ENCODE data around the gene SYTL3. TPM values are rescaled to one million over a fixed set of nuclear protein-coding genes. Genes with fewer than 3 reads are reported as not detected.
"Not testable (repeated sequence)": the region's sequence is repeated elsewhere in the genome, so short reads cannot be mapped to it uniquely, and the experiment has no call there.

SYTL3 gene
- total RNA-seq, 1 experiment from 2014 or later, result 0.86 TPM

DNA sequence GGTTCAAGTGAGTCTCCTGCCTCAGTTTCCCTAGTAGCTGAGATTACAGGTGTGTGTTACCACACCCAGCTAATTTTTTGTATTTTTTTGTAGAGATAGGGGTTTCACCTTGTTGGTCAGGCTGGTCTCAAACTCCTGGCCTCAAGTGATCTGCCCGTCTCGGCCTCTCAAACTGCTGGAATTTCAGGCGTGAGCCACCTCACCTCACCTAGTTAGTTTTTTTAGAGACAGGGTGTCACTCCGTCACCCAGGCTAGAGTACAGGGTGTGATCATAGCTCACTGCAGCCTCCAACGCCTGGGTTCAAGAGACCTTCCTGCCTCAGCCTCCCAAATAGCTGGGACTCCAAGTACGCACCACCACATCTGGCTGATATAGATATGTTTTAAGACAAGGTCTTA is 22.9 kb downstream of the SYTL3 start:
- Mint-ChIP-seq H3K9me3 (ENCODE audit: unreplicated experiment) (no peaks in the 10 kb centered on the region), H3K36me3 (ENCODE audit: insufficient read depth, unreplicated experiment) (no peaks in the 10 kb centered on the region), H3K27me3 (ENCODE audit: insufficient read depth, unreplicated experiment) (no peaks in the 10 kb centered on the region), H3K4me3 (ENCODE audit: unreplicated experiment) (no peak overlapping the region), H3K4me1 (ENCODE audit: low read depth, unreplicated experiment) (no peaks in the 10 kb centered on the region), H3K27ac (ENCODE audit: unreplicated experiment) (no peak overlapping the region)
- ChIA-PET POLR2A (no interaction called here), CTCF (interaction anchor here (0.6 kb wide), 1 partner anchor 12 kb away, joined by 4 read pairs; no protein-coding TSS in a partner anchor)
- H3K4me1 ChIP-seq, result no peaks in the 10 kb centered on the region
- no peak for DNase-seq
- H3K27me3 ChIP-seq (replicated peaks; ENCODE audit: control insufficient read depth, insufficient read depth, low read length), result no peaks in the 10 kb centered on the region
- no peak overlapping the region for H3K4me3 ChIP-seq (ENCODE audit: low read depth, low read length)
- intact Hi-C loops (cut with micrococcal nuclease; ENCODE audit: unreplicated experiment), result no loop called here
- BruUV-seq (replicated peaks), result no TSS peak
- no peaks in the 10 kb centered on the region for H3K36me3 ChIP-seq (ENCODE audit: control insufficient read depth, insufficient read depth, low read length)
- TF ChIP-seq CTCF (IDR thresholded peaks at IDR 0.05; ENCODE audit: insufficient read depth in 1 of 2, low read depth in 1 of 2, low read length in 1 of 2, severe bottlenecking in 1 of 2, unreplicated experiment in 1 of 2), result no peak
- no peaks in the 10 kb centered on the region for H3K9me3 ChIP-seq

DNA sequence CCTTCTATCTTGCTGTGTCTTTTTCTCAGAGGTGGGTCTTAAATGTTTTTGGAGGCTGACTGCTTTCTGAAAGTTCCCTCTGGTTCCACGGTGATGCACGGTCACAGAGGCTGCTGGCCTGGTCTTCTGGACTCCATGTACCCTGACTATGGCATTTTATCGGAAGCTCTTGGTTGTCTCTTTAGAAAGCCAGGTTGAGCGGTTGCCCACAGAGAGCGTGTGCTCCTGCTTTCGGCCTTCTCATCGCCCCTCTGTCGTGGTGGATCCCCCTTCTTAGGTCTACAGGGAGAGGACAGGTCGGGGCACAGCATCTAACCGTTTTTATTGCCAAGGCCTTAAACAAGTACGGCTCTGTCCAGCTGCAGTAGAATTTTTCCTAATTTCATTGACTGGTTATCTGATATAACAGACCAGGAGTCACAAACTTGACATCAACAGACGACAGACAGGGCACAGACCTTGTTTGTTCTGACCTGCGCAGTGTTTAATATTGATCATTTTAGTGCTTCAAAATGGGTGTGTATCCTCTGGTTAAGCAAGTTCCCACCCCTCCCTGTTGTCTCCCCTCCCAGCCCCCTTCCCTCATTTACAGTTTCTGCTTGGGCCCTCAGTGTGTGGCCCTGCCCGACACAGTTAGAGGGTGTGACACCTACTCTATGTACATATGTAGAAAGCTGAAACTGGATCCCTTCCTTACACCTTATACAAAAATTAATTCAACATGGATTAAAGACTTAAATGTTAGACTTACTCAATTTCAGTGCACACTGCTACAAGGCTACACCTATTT is 24.7 kb downstream of the SYTL3 start:
- Mint-ChIP-seq H3K36me3 (ENCODE audit: insufficient read depth, unreplicated experiment) (no peaks in the 10 kb centered on the region), H3K4me3 (ENCODE audit: unreplicated experiment) (no peak overlapping the region), H3K27me3 (ENCODE audit: insufficient read depth, unreplicated experiment) (no peaks in the 10 kb centered on the region), H3K27ac (ENCODE audit: unreplicated experiment) (no peak overlapping the region), H3K4me1 (ENCODE audit: low read depth, unreplicated experiment) (no peaks in the 10 kb centered on the region), H3K9me3 (ENCODE audit: unreplicated experiment) (no peaks in the 10 kb centered on the region)
- ChIA-PET CTCF (no interaction called here), POLR2A (no interaction called here)
- no TSS peak for BruUV-seq (replicated peaks)
- Histone ChIP-seq H3K4me1 (no peaks in the 10 kb centered on the region), H3K4me3 (ENCODE audit: low read depth, low read length) (no peak overlapping the region), H3K27me3 (replicated peaks; ENCODE audit: control insufficient read depth, insufficient read depth, low read length) (no peaks in the 10 kb centered on the region), H3K9me3 (no peaks in the 10 kb centered on the region), H3K36me3 (ENCODE audit: control insufficient read depth, insufficient read depth, low read length) (no peaks in the 10 kb centered on the region)
- intact Hi-C loops (cut with micrococcal nuclease; ENCODE audit: unreplicated experiment), result no loop called here
- DNase-seq, result no peak
- TF ChIP-seq CTCF (IDR thresholded peaks at IDR 0.05; ENCODE audit: insufficient read depth in 1 of 2, low read depth in 1 of 2, low read length in 1 of 2, severe bottlenecking in 1 of 2, unreplicated experiment in 1 of 2), result no peak

- H3K4me3 Mint-ChIP-seq (ENCODE audit: unreplicated experiment); H3K4me1 Mint-ChIP-seq (ENCODE audit: low read depth, unreplicated experiment); BruUV-seq (replicated peaks); H3K9me3 Mint-ChIP-seq (ENCODE audit: unreplicated experiment); H3K36me3 ChIP-seq (ENCODE audit: control insufficient read depth, insufficient read depth, low read length); H3K9me3 ChIP-seq; H3K27ac Mint-ChIP-seq (ENCODE audit: unreplicated experiment); H3K36me3 Mint-ChIP-seq (ENCODE audit: insufficient read depth, unreplicated experiment); DNase-seq; H3K27me3 Mint-ChIP-seq (ENCODE audit: insufficient read depth, unreplicated experiment); H3K4me3 ChIP-seq (ENCODE audit: low read depth, low read length); H3K27me3 ChIP-seq (replicated peaks; ENCODE audit: control insufficient read depth, insufficient read depth, low read length); intact Hi-C loops (cut with micrococcal nuclease; ENCODE audit: unreplicated experiment); H3K4me1 ChIP-seq; POLR2A ChIA-PET: not testable (repeated sequence)
- CTCF ChIA-PET, result interaction anchor here (0.6 kb wide), 1 partner anchor 424 kb away, joined by 3 read pairs; no protein-coding TSS in a partner anchor
Measured at GRCh38 chr6:158677094-158677493, 27.2 kb downstream of the SYTL3 start.

Measured in Caco-2 (cell line).